Tibial nerve (tissue), 4 donors: Measurements from ENCODE around the gene SCAPER.
A peak's percentile ranks its signal among the peaks of the same experiment; 100 is the strongest.

Experiments
- CTCF ChIP-seq, 5 experiments: fragments of 200-600 bp in 3 of 5; fragments of 450-650 bp in 2 of 5; sonication (generic) in 3 of 5; IDR thresholded peaks; one replicate each; pipeline ENCODE4 v1.5.1; 2016 to 2019; ENCODE audit warnings: antibody characterized with exemption in 5 of 5, mild to moderate bottlenecking in 3 of 5, moderate library complexity in 2 of 5
- EP300 ChIP-seq, 2 donors: sonication (generic); formaldehyde crosslinking; IDR thresholded peaks; one replicate each; pipeline ENCODE4 v1.6.1; 2017; ENCODE audit warnings: antibody characterized with exemption in 2 of 2, mild to moderate bottlenecking in 1 of 2

GRCh38 chr15:76866716-76867321, 38.3 kb downstream of the SCAPER start:
- TF ChIP-seq CTCF (IDR thresholded peaks at IDR 0.05): peak in 4 of 5 experiments; percentile 16 to 31 (median 28)
- TF ChIP-seq EP300 (IDR thresholded peaks at IDR 0.05): no peak
